ENCODE data around the gene ITPR1. TPM values are rescaled to one million over a fixed set of nuclear protein-coding genes. Genes with fewer than 3 reads are reported as not detected.

ITPR1 gene
- total RNA-seq, 4 donors from 2014 or later, result 58.8 to 67.2 (median 63.1) TPM

- TF ChIP-seq CTCF (IDR thresholded peaks at IDR 0.05; ENCODE audit: low read depth), result no peak
These were observed 58.0 kb downstream of the ITPR1 start for GRCh38 chr3:4551051-4551711.

- TF ChIP-seq CTCF (IDR thresholded peaks at IDR 0.05; ENCODE audit: low read depth), result no peak
These were observed 58.8 kb downstream of the ITPR1 start for GRCh38 chr3:4551794-4552442.

- no peak for TF ChIP-seq CTCF (IDR thresholded peaks at IDR 0.05; ENCODE audit: low read depth)
These were observed 59.7 kb downstream of the ITPR1 start for GRCh38 chr3:4552811-4553210.

GRCh38 chr3:4561661-4562060 is 68.5 kb downstream of the ITPR1 start:
- no peak for TF ChIP-seq CTCF (IDR thresholded peaks at IDR 0.05; ENCODE audit: low read depth)

GRCh38 chr3:4562595-4562994 is 69.4 kb downstream of the ITPR1 start:
- TF ChIP-seq CTCF (IDR thresholded peaks at IDR 0.05; ENCODE audit: low read depth), result no peak

- no peak for TF ChIP-seq CTCF (IDR thresholded peaks at IDR 0.05; ENCODE audit: low read depth)
These were observed 71.1 kb downstream of the ITPR1 start for GRCh38 chr3:4564270-4564669.

GRCh38 chr3:4564928-4565586 is 71.9 kb downstream of the ITPR1 start:
- no peak for TF ChIP-seq CTCF (IDR thresholded peaks at IDR 0.05; ENCODE audit: low read depth)

All from subcutaneous adipose tissue (tissue), 4 donors.